Mammary epithelial cell (primary cell): Measurements from ENCODE around the gene UBE2G1.

Experiments used
- CTCF ChIP-seq, 2 donors: IDR thresholded peaks in 1 of 2; conservative IDR thresholded peaks in 1 of 2; 2 replicates each; pipeline ENCODE4 v1.5.1; 2011 to 2012; ENCODE audit warnings: inconsistent platforms in 2 of 2, low read length in 2 of 2, mild to moderate bottlenecking in 2 of 2, control low read depth in 1 of 2, low read depth in 1 of 2; ENCODE audit not compliant: insufficient read depth in 1 of 2; ENCODE audit errors: extremely low read depth in 1 of 2
- EZH2 ChIP-seq: IDR thresholded peaks from 2 replicates; pipeline ENCODE4 v1.6.1; 2012; ENCODE audit warnings: low read length, inconsistent platforms, borderline replicate concordance

- TF ChIP-seq CTCF (conservative IDR thresholded peaks at IDR 0.05 in 1 of 2, IDR thresholded peaks at IDR 0.05 in 1 of 2; ENCODE audit: extremely low read depth in 1 of 2, insufficient read depth in 1 of 2, low read depth in 1 of 2, low read length in 2 of 2): no peak
- no peak for TF ChIP-seq EZH2
Observed at GRCh38 chr17:4287710-4288109, 78.8 kb downstream of the UBE2G1 start.
